ENCODE data around the gene CCDC8. TPM values are rescaled to one million over a fixed set of nuclear protein-coding genes. Genes with fewer than 3 reads are reported as not detected.

Gene CCDC8
- total and polyA plus RNA-seq, 2 experiments from 2014 or later, result 5.6 to 16.5 TPM

GRCh38 chr19:46404753-46405468 lies 8.5 kb downstream of the CCDC8 start:
- no peak for TF ChIP-seq ETS1 (IDR thresholded peaks at IDR 0.05)
- no peak for TF ChIP-seq JUNB (IDR thresholded peaks at IDR 0.05; ENCODE audit: unreplicated experiment)
- TF ChIP-seq, protein P1, sequence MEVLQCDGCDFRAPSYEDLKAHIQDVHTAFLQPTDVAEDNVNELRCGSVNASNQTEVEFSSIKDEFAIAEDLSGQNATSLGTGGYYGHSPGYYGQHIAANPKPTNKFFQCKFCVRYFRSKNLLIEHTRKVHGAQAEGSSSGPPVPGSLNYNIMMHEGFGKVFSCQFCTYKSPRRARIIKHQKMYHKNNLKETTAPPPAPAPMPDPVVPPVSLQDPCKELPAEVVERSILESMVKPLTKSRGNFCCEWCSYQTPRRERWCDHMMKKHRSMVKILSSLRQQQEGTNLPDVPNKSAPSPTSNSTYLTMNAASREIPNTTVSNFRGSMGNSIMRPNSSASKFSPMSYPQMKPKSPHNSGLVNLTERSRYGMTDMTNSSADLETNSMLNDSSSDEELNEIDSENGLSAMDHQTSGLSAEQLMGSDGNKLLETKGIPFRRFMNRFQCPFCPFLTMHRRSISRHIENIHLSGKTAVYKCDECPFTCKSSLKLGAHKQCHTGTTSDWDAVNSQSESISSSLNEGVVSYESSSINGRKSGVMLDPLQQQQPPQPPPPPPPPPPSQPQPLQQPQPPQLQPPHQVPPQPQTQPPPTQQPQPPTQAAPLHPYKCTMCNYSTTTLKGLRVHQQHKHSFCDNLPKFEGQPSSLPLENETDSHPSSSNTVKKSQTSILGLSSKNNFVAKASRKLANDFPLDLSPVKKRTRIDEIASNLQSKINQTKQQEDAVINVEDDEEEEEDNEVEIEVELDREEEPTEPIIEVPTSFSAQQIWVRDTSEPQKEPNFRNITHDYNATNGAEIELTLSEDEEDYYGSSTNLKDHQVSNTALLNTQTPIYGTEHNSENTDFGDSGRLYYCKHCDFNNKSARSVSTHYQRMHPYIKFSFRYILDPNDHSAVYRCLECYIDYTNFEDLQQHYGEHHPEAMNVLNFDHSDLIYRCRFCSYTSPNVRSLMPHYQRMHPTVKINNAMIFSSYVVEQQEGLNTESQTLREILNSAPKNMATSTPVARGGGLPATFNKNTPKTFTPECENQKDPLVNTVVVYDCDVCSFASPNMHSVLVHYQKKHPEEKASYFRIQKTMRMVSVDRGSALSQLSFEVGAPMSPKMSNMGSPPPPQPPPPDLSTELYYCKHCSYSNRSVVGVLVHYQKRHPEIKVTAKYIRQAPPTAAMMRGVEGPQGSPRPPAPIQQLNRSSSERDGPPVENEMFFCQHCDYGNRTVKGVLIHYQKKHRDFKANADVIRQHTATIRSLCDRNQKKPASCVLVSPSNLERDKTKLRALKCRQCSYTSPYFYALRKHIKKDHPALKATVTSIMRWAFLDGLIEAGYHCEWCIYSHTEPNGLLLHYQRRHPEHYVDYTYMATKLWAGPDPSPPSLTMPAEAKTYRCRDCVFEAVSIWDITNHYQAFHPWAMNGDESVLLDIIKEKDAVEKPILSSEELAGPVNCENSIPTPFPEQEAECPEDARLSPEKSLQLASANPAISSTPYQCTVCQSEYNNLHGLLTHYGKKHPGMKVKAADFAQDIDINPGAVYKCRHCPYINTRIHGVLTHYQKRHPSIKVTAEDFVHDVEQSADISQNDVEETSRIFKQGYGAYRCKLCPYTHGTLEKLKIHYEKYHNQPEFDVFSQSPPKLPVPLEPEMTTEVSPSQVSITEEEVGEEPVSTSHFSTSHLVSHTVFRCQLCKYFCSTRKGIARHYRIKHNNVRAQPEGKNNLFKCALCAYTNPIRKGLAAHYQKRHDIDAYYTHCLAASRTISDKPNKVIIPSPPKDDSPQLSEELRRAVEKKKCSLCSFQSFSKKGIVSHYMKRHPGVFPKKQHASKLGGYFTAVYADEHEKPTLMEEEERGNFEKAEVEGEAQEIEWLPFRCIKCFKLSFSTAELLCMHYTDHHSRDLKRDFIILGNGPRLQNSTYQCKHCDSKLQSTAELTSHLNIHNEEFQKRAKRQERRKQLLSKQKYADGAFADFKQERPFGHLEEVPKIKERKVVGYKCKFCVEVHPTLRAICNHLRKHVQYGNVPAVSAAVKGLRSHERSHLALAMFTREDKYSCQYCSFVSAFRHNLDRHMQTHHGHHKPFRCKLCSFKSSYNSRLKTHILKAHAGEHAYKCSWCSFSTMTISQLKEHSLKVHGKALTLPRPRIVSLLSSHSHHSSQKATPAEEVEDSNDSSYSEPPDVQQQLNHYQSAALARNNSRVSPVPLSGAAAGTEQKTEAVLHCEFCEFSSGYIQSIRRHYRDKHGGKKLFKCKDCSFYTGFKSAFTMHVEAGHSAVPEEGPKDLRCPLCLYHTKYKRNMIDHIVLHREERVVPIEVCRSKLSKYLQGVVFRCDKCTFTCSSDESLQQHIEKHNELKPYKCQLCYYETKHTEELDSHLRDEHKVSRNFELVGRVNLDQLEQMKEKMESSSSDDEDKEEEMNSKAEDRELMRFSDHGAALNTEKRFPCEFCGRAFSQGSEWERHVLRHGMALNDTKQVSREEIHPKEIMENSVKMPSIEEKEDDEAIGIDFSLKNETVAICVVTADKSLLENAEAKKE (CRISPR knock-in tag; IDR thresholded peaks at IDR 0.05), result no peak
- TF ChIP-seq EZH2phosphoT487 (IDR thresholded peaks at IDR 0.05; ENCODE audit: unreplicated experiment), result no peak
- peak; percentile 30 to 44; a peak in 3 of 4 replicates for TF ChIP-seq CTCF (conservative IDR thresholded peaks at IDR 0.05; ENCODE audit: low read depth in 2 of 2)
- peak; percentile 19; the same call in 1 of the 2 replicates for TF ChIP-seq CREB1 (CRISPR knock-in tag; IDR thresholded peaks at IDR 0.05; ENCODE audit: low read depth)
- no peak for TF ChIP-seq ZNF114 (CRISPR knock-in tag; IDR thresholded peaks at IDR 0.05)
- H4K20me1 ChIP-seq (replicated peaks; ENCODE audit: insufficient read depth), result 0 out of 2 replicates have a peak, but pooled peaks cover 1% of the 10 kb centered on the region
- peaks cover 45% of the 10 kb centered on the region for H3K27me3 Mint-ChIP-seq (ENCODE audit: insufficient read depth, low read depth, poor library complexity)
- H3K36me3 Mint-ChIP-seq (ENCODE audit: low read depth), result peaks cover under 1% of the 10 kb centered on the region; the same call in 2 of the 3 replicates
- peaks cover 34% of the 10 kb centered on the region for H3K4me1 Mint-ChIP-seq
- no peaks in the 10 kb centered on the region for H3K79me2 ChIP-seq (replicated peaks; ENCODE audit: insufficient read depth)
- peaks cover 26% of the 10 kb centered on the region for H3K4me1 ChIP-seq (ENCODE audit: insufficient read depth)
- H3K9me2 ChIP-seq (ENCODE audit: insufficient read depth), result no peaks in the 10 kb centered on the region
- peaks cover 16% of the 10 kb centered on the region; the same call in 1 of the 2 replicates for H3F3A ChIP-seq (replicated peaks; ENCODE audit: low read depth)
- DNase-seq (ENCODE audit: low spot score) (peak; percentile 81), ATAC-seq (peak; percentile 62)
- peak overlapping the region; percentile 97 for H2AFZ ChIP-seq
- H3K4me3 Mint-ChIP-seq, result peak overlapping the region; percentile 73
- no peak overlapping the region for H3K27ac ChIP-seq (ENCODE audit: low read depth)
- H3K27ac Mint-ChIP-seq, result no peak overlapping the region
- H3K4me3 ChIP-seq, result peak overlapping the region; percentile 69
- H3K4me2 ChIP-seq, result peak overlapping the region; percentile 93
- H3K27me3 ChIP-seq (ENCODE audit: insufficient read depth), result peaks cover 61% of the 10 kb centered on the region
- no peaks in the 10 kb centered on the region for H3K9me3 Mint-ChIP-seq
- no peaks in the 10 kb centered on the region for H3K36me3 ChIP-seq (ENCODE audit: insufficient read depth)
